Measurements from ENCODE around the gene CSK. TPM values are rescaled to one million over a fixed set of nuclear protein-coding genes. Genes with fewer than 3 reads are reported as not detected.

The CSK gene
- total RNA-seq, 4 donors from 2014 or later = 33.1 to 45.2 (median 35.5) TPM

DNA sequence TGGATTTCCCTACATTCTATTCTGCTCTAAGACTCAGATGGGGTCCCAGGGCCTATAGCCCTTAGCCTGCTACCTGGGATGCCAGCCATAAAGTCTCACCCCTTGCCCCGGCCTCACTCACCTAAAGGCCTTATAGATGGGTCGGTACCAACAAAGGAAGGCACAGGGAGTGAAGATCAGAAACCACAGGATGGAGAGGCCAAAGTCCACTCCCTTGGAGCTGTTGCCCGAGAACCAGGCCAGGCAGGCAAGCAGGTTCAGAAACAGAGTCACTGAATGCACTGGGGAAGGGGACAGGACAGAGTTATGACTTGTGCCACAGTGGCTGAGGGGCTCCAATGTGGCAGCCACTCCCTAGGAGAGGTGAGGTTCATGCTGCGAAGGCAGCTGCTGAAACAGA is 68.5 kb downstream of the CSK start:
- Histone ChIP-seq H3K9me3 (no peaks in the 10 kb centered on the region), H3K4me1 (peaks cover 16% of the 10 kb centered on the region), H3K4me3 (no peak overlapping the region), H3K27me3 (no peaks in the 10 kb centered on the region), H3K36me3 (peaks cover 81% of the 10 kb centered on the region), H3K27ac (no peak overlapping the region)
- 100% methylated on average over 4 of the region's 4 CpGs for WGBS
- TF ChIP-seq, protein P1, sequence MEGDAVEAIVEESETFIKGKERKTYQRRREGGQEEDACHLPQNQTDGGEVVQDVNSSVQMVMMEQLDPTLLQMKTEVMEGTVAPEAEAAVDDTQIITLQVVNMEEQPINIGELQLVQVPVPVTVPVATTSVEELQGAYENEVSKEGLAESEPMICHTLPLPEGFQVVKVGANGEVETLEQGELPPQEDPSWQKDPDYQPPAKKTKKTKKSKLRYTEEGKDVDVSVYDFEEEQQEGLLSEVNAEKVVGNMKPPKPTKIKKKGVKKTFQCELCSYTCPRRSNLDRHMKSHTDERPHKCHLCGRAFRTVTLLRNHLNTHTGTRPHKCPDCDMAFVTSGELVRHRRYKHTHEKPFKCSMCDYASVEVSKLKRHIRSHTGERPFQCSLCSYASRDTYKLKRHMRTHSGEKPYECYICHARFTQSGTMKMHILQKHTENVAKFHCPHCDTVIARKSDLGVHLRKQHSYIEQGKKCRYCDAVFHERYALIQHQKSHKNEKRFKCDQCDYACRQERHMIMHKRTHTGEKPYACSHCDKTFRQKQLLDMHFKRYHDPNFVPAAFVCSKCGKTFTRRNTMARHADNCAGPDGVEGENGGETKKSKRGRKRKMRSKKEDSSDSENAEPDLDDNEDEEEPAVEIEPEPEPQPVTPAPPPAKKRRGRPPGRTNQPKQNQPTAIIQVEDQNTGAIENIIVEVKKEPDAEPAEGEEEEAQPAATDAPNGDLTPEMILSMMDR (IDR thresholded peaks at IDR 0.05) = no peak
- TF ChIP-seq POLR2A (IDR thresholded peaks at IDR 0.05) (no peak), POLR2AphosphoS5 (IDR thresholded peaks at IDR 0.05) (no peak), EP300 (IDR thresholded peaks at IDR 0.05) (no peak)
- DNase-seq (ENCODE audit: low spot score in 2 of 2) = no peak

DNA sequence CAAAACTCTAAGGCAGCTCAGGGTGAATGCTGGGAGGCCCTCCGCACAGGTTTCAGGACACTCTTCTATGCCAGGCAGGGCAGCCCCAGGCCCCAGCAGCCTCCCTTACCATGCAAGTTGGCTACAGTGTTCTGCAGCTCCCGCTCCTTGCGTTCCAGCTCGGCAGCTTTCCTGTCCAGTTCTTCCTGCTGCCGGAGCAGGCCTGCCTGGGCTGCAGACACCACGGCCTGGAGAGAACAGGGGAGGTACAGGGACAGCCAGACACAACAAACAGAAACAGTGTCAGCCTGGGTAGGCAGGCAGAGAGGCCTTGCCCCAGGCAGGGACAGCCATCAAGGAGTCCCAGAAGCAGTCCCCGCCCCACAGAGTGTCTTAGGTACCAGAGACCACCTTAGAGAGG is 70.1 kb downstream of the CSK start:
- Histone ChIP-seq H3K36me3 (peaks cover 69% of the 10 kb centered on the region), H3K4me3 (no peak overlapping the region), H3K9me3 (no peaks in the 10 kb centered on the region), H3K27me3 (no peaks in the 10 kb centered on the region), H3K4me1 (peaks cover 29% of the 10 kb centered on the region), H3K27ac (no peak overlapping the region)
- no peak for DNase-seq (ENCODE audit: low spot score in 2 of 2)
- TF ChIP-seq, protein P1 (IDR thresholded peaks at IDR 0.05) = no peak
- TF ChIP-seq EP300 (IDR thresholded peaks at IDR 0.05) (no peak), POLR2A (IDR thresholded peaks at IDR 0.05) (no peak), POLR2AphosphoS5 (IDR thresholded peaks at IDR 0.05) (no peak)
- WGBS = 77% methylated on average over 7 of the region's 7 CpGs

Other genes starting within 250 kb of the CSK start
- 10 to 100 TPM in 1 of 4 donors, 1 to 10 TPM in 3; 6.7 to 12.3 (median 8.4) TPM for gene ARID3B, start 240.9 kb upstream of the CSK start, total RNA-seq
- 100 to 1,000 TPM in 3 of 4 donors, 10 to 100 TPM in 1; 93.1 to 244 (median 115) TPM for gene CLK3, start 166.2 kb upstream of the CSK start, total RNA-seq
- gene EDC3, start 86.1 kb upstream of the CSK start, total RNA-seq = 10 to 100 TPM; 13.0 to 52.4 (median 23.5) TPM
- gene CYP1A1, start 56.6 kb upstream of the CSK start, total RNA-seq = 1 to 10 TPM in 3 of 4 donors, under 1 TPM in 1; 0.64 to 6.0 (median 2.8) TPM
- not detected for gene CYP1A2, start 33.2 kb upstream of the CSK start, total RNA-seq
- gene LMAN1L, start 30.8 kb downstream of the CSK start, total RNA-seq = under 1 TPM in 1 of 4 donors, not detected in 3; 0.42 TPM
- gene CPLX3, start 44.5 kb downstream of the CSK start, total RNA-seq = under 1 TPM in 1 of 4 donors, not detected in 3; 0.47 TPM
- gene ULK3, start 61.1 kb downstream of the CSK start, total RNA-seq = 100 to 1,000 TPM; 105 to 330 (median 129) TPM
- gene SCAMP2, start 91.3 kb downstream of the CSK start, total RNA-seq = 100 to 1,000 TPM in 2 of 4 donors, 10 to 100 TPM in 2; 82.7 to 120 (median 102) TPM
- 10 to 100 TPM; 17.1 to 59.2 (median 41.4) TPM for gene MPI, start 108.0 kb downstream of the CSK start, total RNA-seq
- 10 to 100 TPM; 49.4 to 96.2 (median 68.0) TPM for gene FAM219B, start 124.8 kb downstream of the CSK start, total RNA-seq
- 100 to 1,000 TPM; 114 to 130 (median 122) TPM for gene COX5A, start 156.0 kb downstream of the CSK start, total RNA-seq
- gene RPP25, start 174.7 kb downstream of the CSK start, total RNA-seq = 1 to 10 TPM; 3.5 to 7.8 (median 6.1) TPM
- gene SCAMP5, start 213.5 kb downstream of the CSK start, total RNA-seq = 1 to 10 TPM in 3 of 4 donors, under 1 TPM in 1; 0.53 to 4.5 (median 2.7) TPM
- gene PPCDC, start 241.5 kb downstream of the CSK start, total RNA-seq = 10 to 100 TPM in 2 of 4 donors, 1 to 10 TPM in 2; 7.4 to 25.7 (median 13.1) TPM